Peyer's patch (tissue), 4 donors: ENCODE measurements around the gene VPS45.

Experiments used
- POLR2A ChIP-seq, 2 donors: fragments of 450-650 bp; IDR thresholded peaks; one replicate each; pipeline ENCODE4 v1.5.1; 2017; ENCODE audit warnings: antibody characterized with exemption in 2 of 2, mild to moderate bottlenecking in 2 of 2, moderate library complexity in 2 of 2
- TF ChIP-seq, protein P1 (sequence below), 6 experiments: fragments of 450-650 bp in 4 of 6; fragments of 200-600 bp in 2 of 6; sonication (generic) in 1 of 6; IDR thresholded peaks; one replicate each; pipeline ENCODE4 v1.5.1; 2017 to 2019; ENCODE audit warnings: antibody characterized with exemption in 6 of 6, mild to moderate bottlenecking in 3 of 6, moderate library complexity in 1 of 6

DNA sequence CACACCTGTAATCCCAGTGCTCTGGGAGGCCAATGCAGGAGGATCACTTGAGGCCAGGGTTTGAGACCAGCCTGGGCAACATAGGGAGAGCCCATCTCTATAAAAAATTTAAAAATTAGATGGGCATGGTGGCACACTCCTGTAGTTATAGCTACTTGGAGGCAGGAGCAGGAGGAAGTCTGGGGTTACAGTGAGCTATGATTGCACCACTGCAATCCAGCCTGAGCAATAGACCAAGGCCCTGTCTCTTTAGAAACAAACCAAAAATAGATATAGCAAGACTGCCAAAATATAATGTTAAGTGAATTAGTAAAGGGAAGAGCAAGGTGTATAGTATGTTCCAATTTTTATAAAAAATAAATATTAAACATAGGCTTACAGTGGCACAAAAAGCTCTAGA is 111.0 kb downstream of the VPS45 start:
- TF ChIP-seq, protein P1, sequence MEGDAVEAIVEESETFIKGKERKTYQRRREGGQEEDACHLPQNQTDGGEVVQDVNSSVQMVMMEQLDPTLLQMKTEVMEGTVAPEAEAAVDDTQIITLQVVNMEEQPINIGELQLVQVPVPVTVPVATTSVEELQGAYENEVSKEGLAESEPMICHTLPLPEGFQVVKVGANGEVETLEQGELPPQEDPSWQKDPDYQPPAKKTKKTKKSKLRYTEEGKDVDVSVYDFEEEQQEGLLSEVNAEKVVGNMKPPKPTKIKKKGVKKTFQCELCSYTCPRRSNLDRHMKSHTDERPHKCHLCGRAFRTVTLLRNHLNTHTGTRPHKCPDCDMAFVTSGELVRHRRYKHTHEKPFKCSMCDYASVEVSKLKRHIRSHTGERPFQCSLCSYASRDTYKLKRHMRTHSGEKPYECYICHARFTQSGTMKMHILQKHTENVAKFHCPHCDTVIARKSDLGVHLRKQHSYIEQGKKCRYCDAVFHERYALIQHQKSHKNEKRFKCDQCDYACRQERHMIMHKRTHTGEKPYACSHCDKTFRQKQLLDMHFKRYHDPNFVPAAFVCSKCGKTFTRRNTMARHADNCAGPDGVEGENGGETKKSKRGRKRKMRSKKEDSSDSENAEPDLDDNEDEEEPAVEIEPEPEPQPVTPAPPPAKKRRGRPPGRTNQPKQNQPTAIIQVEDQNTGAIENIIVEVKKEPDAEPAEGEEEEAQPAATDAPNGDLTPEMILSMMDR (IDR thresholded peaks at IDR 0.05) = no peak
- TF ChIP-seq POLR2A (IDR thresholded peaks at IDR 0.05) = no peak
